SIG-M5 (cell line): ENCODE measurements around the gene RTTN.

Source experiments
- DNase-seq: peaks from one replicate; lab custom pipeline; 2025; lab: John Stamatoyannopoulos, UW

The RTTN gene

DNA sequence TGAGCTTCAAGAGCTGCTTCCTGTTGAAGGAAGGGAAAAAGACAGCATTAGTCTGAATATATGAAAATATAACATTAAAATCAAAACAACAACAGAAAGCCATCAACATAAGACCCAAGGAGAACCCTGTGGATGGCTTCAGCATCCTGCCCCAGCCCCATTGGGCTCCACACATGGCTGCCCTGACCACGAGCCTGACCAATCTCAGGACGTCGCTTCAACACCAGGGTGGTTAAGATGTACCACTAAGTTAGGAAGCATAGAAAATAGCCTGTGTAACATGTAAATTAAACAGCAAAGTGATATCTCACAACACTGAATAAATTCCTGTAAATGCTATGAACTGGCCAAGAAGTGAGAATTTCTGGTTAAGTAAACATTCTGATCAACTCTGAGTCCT lies 180.7 kb downstream of the RTTN start:
- DNase-seq = no peak

DNA sequence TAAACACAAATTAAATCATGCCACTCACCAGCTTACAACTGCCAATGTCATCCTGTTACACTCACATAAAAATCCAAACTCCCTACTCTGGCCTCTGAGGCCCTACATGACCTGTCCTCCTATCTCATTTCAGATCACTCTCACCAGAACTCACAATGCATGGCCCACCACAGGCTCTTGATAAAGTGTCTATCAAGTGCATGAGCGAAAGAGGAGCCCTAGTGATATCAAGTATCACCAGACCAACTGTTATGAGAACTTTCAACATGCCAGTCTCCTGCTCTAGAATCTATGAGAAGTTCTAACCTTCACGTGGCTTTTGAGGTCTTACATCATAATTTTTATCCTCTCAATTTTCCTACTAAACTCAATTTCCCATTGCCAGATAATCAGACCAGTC lies 181.4 kb downstream of the RTTN start:
- no peak for DNase-seq

DNA sequence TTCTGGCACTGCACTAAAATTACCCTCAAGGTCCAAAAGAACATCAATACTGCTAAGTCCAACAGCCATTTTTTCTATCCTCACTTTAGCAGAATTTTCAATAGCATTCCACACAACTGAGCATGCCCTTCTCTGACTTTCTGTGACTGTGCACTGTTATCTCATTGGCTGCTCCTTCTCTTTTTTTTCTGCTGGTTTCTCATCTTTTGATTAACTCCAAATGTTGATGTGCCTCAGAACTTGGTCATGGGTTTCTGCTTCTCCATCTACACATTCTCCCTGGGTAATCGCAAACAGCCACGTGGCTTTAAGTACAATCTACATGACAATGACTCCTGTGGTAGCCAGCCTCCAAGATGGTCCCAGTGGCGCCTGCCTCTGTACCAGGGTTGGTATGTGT lies 182.9 kb downstream of the RTTN start:
- DNase-seq = no peak

- DNase-seq = no peak
These were observed 184.0 kb downstream of the RTTN start for GRCh38 chr18:70021498-70021897.

DNA sequence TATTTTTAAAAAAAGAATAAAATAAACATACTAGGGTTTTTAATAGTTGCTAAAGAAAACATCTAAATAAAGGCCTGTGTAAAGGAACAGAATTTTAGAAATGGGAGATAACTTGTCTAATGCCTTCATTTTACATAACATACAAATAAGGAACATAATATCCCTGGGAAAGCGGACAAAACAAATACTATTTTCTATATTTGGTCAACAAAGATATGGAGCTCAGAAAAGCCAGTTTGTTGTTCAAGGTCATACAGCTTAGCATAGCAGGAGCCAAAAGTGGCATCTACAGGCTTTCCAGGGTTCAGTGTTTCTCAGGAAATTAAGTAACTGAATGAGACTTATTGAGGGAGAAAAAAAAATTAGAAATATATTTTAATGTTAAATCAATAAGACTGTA lies 184.4 kb downstream of the RTTN start:
- no peak for DNase-seq

- DNase-seq = no peak
These were observed 185.5 kb downstream of the RTTN start for GRCh38 chr18:70019991-70020390.

GRCh38 chr18:70019136-70019535 lies 186.4 kb downstream of the RTTN start:
- no peak for DNase-seq

DNA sequence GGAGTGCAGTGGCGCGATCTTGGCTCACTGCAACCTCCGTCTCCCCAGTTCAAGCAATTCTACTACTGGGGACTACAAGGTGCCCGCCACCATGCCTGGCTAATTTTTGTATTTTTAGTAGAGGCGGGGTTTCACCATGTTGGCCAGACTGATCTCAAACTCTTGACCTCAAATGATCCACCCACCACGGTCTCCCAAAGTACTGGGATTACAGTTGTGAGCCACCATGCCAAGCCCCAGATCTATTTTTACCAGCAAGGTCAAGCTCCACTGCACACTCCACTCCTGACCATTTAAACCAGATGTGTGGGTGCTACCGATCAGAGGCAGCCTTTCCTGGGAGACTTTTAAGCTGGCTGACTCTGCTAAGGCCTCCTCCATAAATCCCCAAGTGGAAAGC lies 190.4 kb downstream of the RTTN start:
- no peak for DNase-seq

- DNase-seq = no peak
These were observed 199.9 kb downstream of the RTTN start for GRCh38 chr18:70005580-70005979.

- no peak for DNase-seq
These were observed 200.8 kb downstream of the RTTN start for GRCh38 chr18:70004696-70005095.

- no peak for DNase-seq
These were observed 205.8 kb downstream of the RTTN start for GRCh38 chr18:69999656-70000055.

GRCh38 chr18:69998523-69998987 lies 206.9 kb downstream of the RTTN start:
- DNase-seq = no peak

- no peak for DNase-seq
These were observed 208.3 kb downstream of the RTTN start for GRCh38 chr18:69996951-69997798.

- DNase-seq = no peak
These were observed 209.1 kb downstream of the RTTN start for GRCh38 chr18:69996417-69996816.

DNA sequence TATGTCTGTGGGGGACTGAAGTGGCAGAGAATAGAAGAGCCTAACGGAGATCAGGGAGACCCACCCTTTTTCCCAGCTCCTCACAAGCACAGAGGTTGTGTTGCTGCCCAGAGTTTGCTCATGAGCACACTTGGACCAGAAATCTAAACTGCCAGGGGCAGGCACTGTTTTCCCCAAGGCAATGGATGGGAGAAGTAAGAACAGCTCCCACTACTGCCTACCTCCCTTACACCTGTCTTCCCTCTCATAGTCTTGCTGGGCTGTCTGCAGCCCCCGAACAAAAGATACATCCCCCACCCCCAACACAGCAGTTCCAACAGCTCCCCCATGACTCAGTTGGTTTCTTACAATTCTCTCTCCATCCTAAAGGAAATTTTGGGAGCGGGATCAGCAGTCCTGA lies 209.7 kb downstream of the RTTN start:
- no peak for DNase-seq

DNA sequence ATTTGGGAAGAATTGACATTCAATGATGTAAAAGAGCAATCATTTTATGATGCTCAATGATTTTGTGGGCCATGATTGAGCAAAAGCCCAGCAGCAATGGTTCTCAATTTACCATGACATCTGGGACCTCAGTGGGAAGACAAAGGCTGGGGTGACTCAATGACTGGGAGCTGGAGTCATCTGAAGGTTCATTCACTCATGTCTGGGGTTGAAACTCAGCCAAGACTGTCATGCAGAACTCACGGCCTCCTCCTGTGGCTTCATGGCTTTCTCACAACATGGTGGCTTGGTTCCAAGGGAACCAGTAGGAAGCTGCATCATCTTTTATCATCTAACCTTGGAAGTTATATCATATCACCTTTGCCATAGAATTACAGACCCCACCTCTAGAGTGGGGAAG lies 212.7 kb downstream of the RTTN start:
- no peak for DNase-seq

DNA sequence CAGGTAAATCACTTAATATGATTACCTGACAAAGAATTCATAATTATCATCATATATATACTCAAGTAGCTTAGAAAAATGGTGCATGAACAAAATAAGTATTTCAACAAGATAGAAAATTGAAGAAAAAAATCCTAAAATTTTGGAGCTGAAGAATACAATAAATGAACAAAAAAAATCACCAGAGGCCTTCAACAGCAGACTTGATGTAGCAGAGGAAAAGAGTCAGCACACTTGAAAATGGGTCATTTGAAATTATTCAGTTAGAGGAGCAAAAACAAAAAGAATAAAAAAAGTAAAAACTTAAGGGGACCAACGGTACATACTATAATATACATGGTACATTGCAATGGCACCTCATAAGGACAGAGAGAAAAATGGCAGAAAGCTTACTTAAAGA lies 217.6 kb downstream of the RTTN start:
- DNase-seq = no peak

DNA sequence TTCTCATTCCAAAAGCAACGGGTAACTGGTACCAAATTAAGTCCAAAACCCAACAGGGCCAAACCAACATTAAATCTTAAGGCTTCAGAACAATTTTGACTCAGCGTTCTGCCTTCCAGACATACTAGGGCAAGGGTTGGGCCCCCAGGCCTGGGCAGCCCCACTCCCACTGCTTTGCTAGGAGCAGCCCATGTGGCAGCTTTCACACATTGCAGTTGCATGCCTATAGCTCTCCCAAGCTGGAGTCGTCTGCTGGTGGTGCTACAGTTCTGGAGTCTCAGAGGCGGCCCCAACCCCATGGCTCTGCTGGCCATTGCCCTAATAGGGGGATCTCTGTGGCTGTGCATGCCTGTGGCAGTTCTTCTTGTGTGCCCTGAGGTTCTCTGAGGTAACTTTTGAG lies 220.2 kb downstream of the RTTN start:
- DNase-seq = no peak

DNA sequence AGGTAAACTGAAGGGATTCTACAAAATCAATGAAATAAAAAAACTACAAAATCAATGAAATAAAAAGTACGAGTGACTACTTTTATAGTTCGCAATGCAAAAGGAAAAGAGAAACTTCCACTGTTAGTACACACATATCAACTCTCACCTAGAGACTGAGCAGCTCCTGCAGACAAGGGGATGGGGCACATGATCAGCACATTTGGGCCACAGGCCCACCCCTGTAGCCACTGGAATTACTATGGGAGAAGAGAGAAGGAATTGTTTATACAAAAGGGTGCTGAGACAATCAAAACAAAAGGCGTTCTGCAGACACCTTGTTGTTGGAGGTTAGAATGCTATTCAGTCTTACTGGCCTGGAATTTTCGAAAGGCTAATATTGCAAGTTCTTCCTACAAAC lies 223.1 kb downstream of the RTTN start:
- no peak for DNase-seq

- no peak for DNase-seq
These were observed 223.5 kb downstream of the RTTN start for GRCh38 chr18:69981948-69982347.

GRCh38 chr18:69980982-69981804 lies 224.3 kb downstream of the RTTN start:
- no peak for DNase-seq

GRCh38 chr18:69980509-69980908 lies 225.0 kb downstream of the RTTN start:
- no peak for DNase-seq
